MG63 (cell line): ENCODE measurements around the gene SRGAP2C. TPM values are rescaled to one million over a fixed set of nuclear protein-coding genes. Genes with fewer than 3 reads are reported as not detected.
A peak's percentile ranks its signal among the peaks of the same experiment; 100 is the strongest.
"Not testable (repeated sequence)": the region's sequence is repeated elsewhere in the genome, so short reads cannot be mapped to it uniquely, and the experiment has no call there.

Experiments
- DNase-seq: peaks from one replicate; pipeline ENCODE4 v3.0.0-alpha.2; 2020
- H3K27me3 ChIP-seq: fragments of 250-450 bp; sonication (Bioruptor Pico); 2 replicates; pipeline ENCODE4 v1.5.1; 2020; ENCODE audit warnings: mild to moderate bottlenecking, moderate library complexity
- H3K36me3 ChIP-seq: fragments of 250-450 bp; sonication (Bioruptor Pico); 2 replicates; pipeline ENCODE4 v1.5.1; 2020; ENCODE audit warnings: mild to moderate bottlenecking, moderate library complexity
- H3K4me3 ChIP-seq: fragments of 250-450 bp; sonication (Bioruptor Pico); 2 replicates; pipeline ENCODE4 v1.5.1; 2020; ENCODE audit warnings: mild to moderate bottlenecking, moderate library complexity
- H3K9me3 ChIP-seq: fragments of 250-450 bp; sonication (Bioruptor Pico); 2 replicates; pipeline ENCODE4 v1.5.1; 2020; ENCODE audit warnings: mild to moderate bottlenecking, moderate library complexity
- total RNA-seq: library from RNA; depleted of rRNA; stranded (reverse); fragments of >200 nt; shearing (Covaris generic); gene quantifications from 2 replicates; pipeline ENCODE4 v1.2.3, GENCODE V29; 2014; ENCODE audit warnings: low replicate concordance

The SRGAP2C gene
- total RNA-seq, 1 experiment from 2014 or later: 9.7 TPM

DNA sequence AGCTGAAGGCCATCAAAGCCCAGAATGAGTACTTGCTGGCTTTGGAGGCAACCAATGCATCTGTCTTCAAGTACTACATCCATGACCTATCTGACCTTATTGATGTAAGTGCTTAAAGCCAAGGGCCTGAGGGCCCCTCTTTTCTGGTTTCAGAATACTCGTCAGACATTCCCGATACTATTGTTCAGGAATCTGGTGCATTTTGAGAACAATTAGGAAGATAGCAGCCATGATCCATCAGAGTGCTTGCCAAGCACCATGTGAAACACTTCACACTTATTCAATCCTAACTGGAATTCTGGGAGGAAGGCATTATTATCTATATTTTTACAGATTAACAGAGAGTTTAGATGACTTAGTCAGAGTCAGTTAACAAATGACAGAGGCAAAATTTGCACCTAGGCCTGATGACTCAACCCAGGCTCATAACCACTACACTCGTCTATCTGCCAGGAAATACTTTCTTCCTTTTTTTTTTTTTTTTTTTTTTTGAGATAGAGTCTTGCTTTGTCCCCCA, 190.1 kb downstream of the SRGAP2C start:
- H3K27me3 ChIP-seq, H3K9me3 ChIP-seq, H3K4me3 ChIP-seq, H3K36me3 ChIP-seq: not testable (repeated sequence)
- DNase-seq: peak; percentile 68

DNA sequence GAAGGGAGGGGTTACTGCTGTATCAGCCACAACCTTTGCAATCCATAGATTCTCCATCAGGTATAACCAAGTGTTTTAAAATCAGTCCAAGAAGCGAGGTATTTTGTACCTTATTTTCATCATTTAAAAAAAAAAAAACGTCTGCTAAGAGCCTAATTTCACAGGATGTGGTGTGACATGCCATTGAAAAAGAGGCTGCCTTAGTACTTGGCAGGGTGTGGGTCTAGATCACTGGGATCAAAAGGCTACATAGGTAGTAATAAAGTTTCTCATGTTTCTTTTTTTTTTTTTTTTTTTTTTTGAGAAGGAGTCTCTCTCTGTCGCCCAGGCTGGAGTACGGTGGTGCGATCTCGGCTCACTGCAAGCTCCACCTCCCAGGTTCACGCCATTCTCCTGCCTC, 192.2 kb downstream of the SRGAP2C start:
- not testable (repeated sequence) for H3K36me3 ChIP-seq, H3K4me3 ChIP-seq, H3K27me3 ChIP-seq, H3K9me3 ChIP-seq, DNase-seq

DNA sequence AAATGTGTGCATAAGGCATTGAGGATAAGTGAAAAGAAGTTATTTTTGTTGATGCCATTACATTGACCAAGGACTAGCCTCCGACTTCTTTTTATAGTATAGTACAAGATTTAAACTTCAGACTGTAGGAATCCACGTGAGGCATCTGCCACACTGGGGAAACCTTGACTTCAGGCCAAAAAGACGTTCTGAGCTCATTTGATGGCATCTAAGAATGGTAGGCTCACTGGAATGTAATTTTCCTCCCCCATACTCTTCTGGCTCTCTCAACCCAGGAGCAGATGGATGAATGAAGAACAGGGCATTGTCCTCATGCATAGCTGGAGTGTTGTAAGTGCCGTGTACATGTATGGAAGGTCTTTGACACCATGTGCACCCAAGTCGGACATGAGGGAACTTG, 194.0 kb downstream of the SRGAP2C start:
- not testable (repeated sequence) for H3K9me3 ChIP-seq, H3K36me3 ChIP-seq, H3K27me3 ChIP-seq, H3K4me3 ChIP-seq
- DNase-seq: peak; percentile 4

DNA sequence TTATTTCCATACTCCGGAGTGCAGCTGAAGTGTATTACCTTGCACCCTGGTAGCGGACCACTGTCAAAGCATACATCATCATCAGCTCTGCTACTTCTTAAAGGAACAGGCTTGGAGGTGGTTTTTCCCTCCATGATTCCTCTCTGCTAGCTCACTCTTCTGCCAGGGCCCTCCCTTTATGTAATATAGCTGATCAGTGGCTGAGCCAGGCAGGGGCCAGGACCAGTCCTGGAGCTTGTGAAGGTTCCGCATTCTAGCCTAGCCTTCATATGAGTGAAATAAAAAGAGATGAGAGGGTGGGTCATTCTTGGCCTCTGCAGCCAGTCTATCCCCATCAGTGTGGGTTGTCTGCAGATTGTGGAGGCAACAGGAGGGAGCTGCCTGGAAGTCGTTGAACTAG, 200.0 kb downstream of the SRGAP2C start:
- H3K9me3 ChIP-seq, H3K36me3 ChIP-seq, H3K27me3 ChIP-seq, H3K4me3 ChIP-seq: not testable (repeated sequence)
- peak; percentile 23 for DNase-seq

DNA sequence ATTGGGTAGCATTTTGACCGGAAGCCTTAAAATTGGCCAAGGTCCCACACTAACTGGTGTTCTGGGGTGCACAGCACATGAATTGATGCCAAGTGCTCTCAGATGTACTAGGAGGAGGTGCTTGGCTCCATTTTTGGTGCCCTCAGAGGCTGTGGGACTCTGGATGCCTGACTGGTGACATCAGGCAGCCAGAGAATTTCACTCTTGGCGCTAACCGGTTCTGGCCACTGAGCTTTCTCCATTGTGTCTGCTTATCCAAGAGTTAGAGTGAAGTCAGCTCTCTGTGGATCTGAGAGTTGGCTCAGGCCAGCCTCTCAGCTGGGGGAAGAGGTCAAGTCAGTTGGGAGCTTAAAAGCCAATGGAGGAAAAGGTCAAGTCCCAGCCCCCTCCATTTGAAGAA, 200.4 kb downstream of the SRGAP2C start:
- H3K27me3 ChIP-seq, H3K9me3 ChIP-seq, H3K36me3 ChIP-seq: not testable (repeated sequence)

DNA sequence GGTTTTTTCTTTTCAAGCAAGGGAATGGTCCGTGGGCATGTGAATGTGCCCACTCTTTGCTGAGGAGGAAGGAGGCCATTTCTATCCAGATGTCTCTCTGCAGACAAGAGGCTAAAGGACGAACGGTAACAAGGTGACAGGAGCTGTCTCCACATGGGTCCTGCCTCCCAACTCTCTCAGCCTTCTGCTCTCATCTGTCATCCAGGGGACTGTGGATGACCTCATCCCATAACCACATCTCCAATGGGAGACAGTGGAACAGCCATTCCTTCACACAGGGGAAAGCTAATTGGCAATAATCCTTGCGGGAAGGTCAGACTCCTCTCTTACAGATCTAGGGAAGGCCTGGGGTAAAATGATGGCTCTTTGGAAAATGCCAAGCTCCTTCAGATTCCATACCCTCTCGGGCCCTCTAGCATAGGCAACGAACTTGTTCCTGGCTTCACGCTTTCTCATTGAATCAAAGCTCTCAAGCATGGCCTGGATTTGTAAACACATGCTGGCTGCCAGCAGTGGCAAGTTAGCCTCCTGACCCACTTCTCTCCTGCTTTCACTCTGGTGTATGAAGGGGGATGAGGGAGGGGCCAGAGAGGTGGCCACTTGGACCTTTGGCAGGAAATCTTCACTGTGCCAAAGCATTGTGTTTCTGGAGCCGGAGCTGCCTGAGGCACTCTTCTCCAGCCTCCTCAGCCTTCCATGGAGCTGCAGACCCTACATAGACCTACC, 201.0 kb downstream of the SRGAP2C start:
- peak; percentile 6 for DNase-seq
- not testable (repeated sequence) for H3K4me3 ChIP-seq, H3K27me3 ChIP-seq, H3K9me3 ChIP-seq, H3K36me3 ChIP-seq

More for the DNA sequence above, 200.4 kb downstream of the SRGAP2C start:
- DNase-seq, H3K4me3 ChIP-seq: not testable (repeated sequence)

DNA sequence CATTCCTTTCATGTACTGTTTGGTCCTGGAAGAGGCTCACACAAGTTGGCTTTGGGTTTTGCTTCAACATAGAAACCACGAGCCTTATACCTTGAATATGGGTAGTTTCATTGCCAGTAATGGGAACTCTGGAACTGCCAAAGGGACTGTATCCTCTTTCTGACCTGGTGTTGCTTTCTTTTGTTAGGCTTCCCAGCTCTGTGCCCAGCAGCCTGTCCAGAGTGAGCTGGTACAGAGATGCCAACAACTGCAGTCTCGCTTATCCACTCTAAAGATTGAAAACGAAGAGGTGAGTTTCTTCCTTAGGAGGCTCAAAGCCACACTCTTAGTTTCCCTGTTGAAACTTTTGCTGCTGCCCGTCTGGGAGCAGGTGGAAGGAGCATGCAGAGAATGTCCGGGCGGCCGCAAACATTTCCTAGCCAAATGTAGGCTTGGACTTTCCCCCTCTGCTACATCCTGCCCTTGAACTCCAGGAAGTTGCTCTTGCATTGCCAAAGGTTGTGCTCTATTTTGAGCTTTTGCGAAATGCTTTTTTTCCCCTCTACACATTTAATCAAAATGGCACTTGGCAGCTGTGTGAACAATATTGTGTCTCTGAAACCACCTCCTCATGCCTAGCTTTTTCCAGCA, 201.7 kb downstream of the SRGAP2C start:
- DNase-seq, H3K4me3 ChIP-seq, H3K27me3 ChIP-seq, H3K9me3 ChIP-seq, H3K36me3 ChIP-seq: not testable (repeated sequence)

DNA sequence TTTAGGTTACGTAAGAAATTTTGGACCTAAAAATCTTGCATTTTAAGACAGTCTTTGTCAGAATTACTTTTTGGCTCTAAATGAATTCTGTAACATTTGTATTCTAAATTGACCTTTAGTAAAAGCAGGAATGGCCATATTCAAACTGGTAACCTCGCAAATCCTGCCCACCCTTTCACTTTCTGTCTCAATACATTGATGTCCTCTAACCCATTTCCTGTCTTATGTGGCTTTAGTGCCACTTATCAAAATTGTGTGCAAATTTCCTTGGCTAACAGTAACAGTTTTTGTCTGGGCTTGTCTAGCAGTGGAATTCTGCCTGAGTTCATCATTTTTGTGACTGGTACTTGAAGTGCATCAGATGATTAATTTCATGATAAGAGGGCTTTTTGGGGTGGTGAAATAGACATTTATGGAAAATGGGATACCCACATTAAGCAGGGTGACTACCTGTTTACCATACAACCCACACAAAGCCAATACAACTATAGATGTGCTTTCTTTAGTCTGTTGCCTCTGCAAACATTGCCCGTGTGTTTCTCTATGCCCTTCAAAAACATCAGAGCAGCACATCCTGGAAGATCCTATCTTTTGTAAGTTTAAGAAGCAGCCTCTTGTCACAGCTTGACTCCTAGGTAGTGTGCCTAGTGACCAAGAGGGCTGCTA, 205.3 kb downstream of the SRGAP2C start:
- DNase-seq, H3K27me3 ChIP-seq, H3K9me3 ChIP-seq, H3K36me3 ChIP-seq, H3K4me3 ChIP-seq: not testable (repeated sequence)

DNA sequence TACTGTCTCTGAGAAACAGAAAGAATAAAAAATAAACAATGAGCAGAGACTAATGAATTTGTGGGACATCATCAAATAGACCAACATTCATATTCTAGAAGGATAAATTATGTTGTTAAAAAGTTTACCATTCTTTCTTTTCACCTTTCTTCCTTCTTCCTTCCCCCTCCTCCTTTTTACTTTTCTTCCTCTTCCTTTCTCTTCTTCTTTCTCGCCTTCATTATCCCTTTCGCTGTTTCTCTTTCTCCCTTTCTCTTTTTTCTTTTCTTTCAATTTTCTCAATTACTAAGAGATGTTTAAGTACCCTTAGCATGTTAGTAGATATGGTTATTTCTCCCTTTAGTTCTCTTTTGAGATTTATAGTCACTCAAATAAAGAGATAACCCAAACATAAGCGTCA, 207.4 kb downstream of the SRGAP2C start:
- H3K9me3 ChIP-seq, H3K4me3 ChIP-seq, H3K36me3 ChIP-seq, H3K27me3 ChIP-seq, DNase-seq: not testable (repeated sequence)

DNA sequence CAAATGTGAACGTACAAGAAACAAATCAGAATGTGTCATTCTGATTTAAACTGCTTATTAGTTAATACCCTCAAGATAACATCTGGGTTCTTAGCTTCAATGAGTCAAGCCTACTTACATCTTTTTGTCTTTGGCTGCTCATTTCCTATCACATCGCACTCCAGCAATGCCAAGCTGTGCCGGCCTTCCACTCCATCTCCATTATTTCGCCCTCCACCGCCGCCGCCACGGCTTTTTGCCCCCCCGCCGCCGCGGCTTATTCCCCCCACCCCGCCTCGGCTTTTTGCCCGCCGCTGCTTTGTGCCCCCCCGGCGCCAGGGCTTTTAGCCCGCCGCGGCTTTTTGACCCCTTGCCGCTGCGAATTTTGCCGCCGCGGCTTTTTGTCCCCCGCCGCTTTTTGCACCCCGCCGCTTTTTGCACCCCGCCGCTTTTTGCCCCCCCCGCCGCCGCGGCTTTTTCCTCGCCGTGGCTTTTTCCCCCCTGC, 211.0 kb downstream of the SRGAP2C start:
- DNase-seq: peak; percentile 66
- peak overlapping the region; percentile 23 for H3K4me3 ChIP-seq
- not testable (repeated sequence) for H3K27me3 ChIP-seq, H3K36me3 ChIP-seq, H3K9me3 ChIP-seq

DNA sequence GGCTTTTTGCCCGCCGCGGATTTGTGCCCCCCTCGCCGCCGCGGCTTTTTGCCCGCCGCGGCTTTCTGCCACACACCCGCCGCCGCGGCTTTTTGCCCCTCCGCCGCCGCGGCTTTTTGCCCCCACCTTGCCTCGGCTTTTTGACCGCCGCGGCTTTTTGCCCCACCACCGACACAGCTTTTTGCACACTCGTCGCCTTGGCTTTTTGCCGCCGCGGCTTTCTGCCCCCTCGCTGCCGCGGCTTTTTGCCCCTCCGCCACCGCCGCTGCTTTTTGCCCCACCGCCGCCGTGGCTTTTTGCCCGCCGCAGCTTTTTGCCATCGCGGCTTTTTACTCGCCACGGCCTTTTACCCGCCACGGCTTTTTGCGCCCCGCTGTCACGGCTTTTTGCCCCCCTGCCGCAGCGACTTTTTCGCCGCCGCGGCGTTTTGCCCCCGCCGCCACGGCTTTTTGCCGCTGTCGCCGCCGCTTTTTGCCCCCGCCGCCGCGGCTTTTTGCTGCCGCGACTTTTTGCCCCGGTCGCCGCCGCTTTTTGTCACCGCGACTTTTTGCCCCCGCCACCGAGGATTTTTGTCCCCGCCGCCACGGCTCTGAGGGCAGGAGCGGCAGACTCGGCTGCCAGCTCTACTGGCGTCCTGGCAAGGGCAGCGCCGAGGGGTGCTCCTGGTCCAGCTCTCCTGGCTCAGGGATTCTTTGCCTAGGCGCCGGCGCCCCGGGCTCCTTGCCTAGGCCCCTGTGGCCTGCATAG, 211.7 kb downstream of the SRGAP2C start:
- DNase-seq: peak; percentile 39
- not testable (repeated sequence) for H3K9me3 ChIP-seq, H3K36me3 ChIP-seq, H3K27me3 ChIP-seq
- H3K4me3 ChIP-seq: peak overlapping the region; percentile 55

DNA sequence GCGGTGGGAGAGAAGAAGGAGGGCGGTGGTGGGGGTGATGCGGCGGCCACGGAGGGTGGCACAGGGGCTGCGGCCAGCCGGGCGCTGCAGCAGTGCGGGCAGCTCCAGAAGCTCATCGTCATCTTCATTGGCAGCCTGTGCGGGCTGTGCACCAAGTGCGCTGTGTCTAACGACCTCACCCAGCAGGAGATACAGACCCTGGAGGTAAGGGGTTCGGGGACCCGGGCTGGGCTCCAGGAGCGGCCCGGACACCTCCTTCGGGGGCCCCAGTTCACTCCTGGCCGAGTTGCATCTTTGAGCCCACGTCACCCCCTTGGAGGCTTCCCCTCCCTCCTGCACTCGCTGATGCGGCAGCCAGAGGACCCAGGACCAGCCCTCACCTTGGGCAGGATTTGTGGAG, 212.3 kb downstream of the SRGAP2C start:
- not testable (repeated sequence) for H3K9me3 ChIP-seq, DNase-seq, H3K36me3 ChIP-seq, H3K27me3 ChIP-seq
- peak overlapping the region; percentile 55 for H3K4me3 ChIP-seq

DNA sequence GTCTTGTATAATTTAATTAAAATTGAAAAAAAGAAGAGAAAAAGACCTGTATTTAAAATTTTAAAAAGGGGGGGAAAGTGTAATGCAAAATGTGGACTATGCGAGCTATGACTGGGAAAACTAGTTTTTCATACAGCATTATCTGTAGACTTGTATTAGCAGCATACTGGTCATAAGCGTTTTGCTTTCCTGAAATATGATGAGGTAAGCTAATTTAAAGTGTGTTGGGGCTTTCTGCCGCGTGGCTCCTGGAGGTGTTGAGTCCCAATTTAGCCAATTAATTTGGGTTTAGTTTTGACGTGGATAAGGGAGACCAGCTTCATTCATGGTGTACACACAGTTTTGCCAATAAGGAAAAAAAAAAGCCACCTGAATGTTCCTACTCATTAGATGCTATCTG, 214.4 kb downstream of the SRGAP2C start:
- not testable (repeated sequence) for H3K27me3 ChIP-seq, H3K4me3 ChIP-seq, H3K36me3 ChIP-seq, DNase-seq, H3K9me3 ChIP-seq

DNA sequence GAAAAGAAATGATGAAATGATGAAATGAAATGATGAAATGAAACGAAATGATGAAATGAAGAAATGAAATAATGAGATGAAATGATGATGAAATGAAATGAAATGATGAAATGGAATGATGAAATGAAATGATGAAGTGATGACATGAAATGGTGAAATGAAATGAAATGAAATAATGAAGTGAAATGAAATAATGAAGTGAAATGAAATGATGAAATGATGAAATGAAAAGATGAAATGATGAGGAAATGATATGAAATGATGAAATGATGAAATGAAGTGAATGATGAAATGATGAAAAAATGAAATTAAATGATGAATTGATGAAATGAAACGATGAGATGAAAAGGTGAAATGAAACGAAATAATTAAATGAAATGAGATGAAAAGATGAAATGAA, 215.3 kb downstream of the SRGAP2C start:
- H3K4me3 ChIP-seq, H3K9me3 ChIP-seq, H3K36me3 ChIP-seq, DNase-seq, H3K27me3 ChIP-seq: not testable (repeated sequence)

DNA sequence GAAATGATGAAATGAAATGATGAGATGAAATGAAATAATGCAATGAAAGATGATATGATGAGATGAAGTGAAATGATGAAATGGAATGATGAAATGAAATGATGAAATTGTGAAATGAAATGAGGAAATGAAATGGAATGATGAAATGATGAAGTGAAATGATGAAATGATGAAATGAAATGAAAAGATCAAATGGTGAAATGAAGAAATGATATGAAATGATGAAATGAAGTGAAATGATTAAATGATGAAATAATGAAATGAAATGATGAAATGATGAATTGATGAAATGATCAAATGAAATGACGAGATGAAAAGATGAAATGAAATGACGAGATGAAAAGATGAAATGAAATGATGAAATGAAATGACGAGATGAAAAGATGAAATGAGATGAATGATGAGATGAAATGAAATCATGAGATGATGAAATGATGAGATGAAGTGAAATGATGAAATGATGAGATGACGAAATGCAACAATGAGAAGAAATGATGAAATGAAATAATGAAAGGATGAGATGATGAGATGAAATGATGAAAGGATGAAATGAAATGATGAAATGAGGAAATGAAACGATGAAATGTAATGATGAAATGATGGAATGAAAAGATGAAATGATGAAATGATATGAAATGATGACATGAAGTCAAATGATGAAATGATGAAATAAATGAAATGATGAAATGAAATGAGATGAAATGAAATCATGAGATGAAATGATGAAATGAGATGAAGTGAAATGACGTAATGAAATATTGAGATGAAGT, 216.0 kb downstream of the SRGAP2C start:
- not testable (repeated sequence) for H3K27me3 ChIP-seq, DNase-seq, H3K9me3 ChIP-seq, H3K4me3 ChIP-seq, H3K36me3 ChIP-seq

DNA sequence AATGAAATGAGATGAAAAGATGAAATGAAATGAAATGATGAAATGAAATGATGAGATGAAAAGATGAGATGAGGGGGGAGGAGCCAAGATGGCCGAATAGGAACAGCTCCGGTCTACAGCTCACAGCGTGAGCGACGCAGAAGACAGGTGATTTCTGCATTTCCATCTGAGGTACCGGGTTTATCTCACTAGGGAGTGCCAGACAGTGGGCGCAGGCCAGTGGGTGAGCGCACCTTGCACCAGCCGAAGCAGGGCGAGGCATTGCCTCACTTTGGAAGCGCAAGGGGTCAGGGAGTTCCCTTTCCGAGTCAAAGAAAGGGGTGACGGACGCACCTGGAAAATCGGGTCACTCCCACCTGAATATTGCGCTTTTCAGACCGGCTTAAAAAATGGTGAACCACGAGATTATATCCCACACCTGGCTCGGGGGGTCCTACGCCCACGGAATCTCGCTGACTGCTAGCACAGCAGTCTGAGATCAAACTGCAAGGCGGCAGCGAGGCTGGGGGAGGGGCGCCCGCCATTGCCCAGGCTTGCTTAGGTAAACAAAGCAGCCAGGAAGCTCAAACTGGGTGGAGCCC, 216.7 kb downstream of the SRGAP2C start:
- H3K9me3 ChIP-seq, DNase-seq, H3K27me3 ChIP-seq, H3K36me3 ChIP-seq, H3K4me3 ChIP-seq: not testable (repeated sequence)
